Astrocyte of the cerebellum (primary cell): Measurements from ENCODE around the gene XPR1.

Experiments
- DNase-seq: peaks from one replicate; pipeline ENCODE4 v3.0.0-alpha.2; 2011; ENCODE audit warnings: low read depth
- H3K4me3 ChIP-seq: 2 replicates; pipeline ENCODE4 v1.5.1; 2011; ENCODE audit warnings: mild to moderate bottlenecking, low read depth, low read length, moderate library complexity
- CTCF ChIP-seq: IDR thresholded peaks from 2 replicates; pipeline ENCODE4 v1.5.1; 2012; ENCODE audit warnings: low read length, low read depth, moderate library complexity, mild to moderate bottlenecking; ENCODE audit errors: missing control alignments
- in situ Hi-C: cut with HindIII; loops from 2 replicates; pipeline ENCODE4 v1.10.0; 2017; ENCODE audit warnings: low sequenced_read_pairs

Gene XPR1

GRCh38 chr1:180917306-180918065 lies 285.7 kb downstream of the XPR1 start:
- no peak overlapping the region for H3K4me3 ChIP-seq
- TF ChIP-seq CTCF = no peak
- in situ Hi-C loops = loop anchor here (25.0 kb wide), 1 partner anchor 95 kb away; the partner anchor contains the start of gene STX6
- no peak for DNase-seq

DNA sequence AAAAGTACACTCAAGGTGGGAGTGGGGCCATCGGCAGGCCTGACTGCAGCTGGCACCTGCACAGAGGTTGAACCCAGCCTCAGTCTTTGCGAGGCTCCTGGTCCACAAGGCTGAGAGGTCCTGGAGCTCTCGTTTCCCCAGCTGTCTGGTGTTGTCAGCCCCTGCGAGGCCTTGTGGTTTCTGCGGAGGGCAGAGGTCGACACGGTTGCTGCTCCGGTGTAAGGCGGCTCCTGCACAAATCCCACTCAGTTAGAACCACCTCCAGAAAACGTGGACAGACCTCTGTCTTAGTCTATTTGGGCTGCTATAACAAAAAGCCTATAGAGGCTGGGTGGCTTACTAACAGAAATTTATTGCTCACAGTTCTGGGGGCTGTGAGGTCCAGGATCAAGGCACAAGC lies 286.7 kb downstream of the XPR1 start:
- TF ChIP-seq CTCF = no peak
- in situ Hi-C loops = loop anchor here (25.0 kb wide), 1 partner anchor 94 kb away; the partner anchor contains the start of gene STX6
- H3K4me3 ChIP-seq = no peak overlapping the region
- no peak for DNase-seq

DNA sequence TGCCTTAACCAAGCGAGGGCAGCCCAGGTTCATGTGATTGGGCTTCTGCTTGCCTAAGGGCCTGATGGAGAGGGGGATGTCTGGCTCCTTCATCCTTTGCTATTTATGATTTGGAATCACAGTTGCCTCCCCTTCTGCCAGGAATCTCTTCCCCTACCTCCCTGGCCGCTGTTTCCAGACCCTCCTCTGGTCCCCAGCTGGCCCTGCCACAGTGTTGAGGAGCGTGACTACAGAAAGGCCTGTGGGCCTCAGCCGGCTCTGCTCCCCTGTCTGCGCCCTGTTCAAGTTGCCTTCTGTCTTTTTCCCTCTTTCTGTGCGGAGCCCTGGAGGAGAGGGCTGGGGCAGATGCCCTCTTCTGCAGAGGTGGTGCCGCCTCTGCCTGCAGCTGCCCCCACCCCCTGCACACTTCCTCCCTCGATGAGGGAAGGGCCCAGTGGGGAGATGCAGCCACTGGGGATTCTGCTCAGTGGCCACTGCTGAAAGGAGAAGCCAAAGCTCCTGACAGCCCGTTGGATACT lies 287.4 kb downstream of the XPR1 start:
- TF ChIP-seq CTCF = no peak
- in situ Hi-C loops = loop anchor here (25.0 kb wide), 1 partner anchor 93 kb away; the partner anchor contains the start of gene STX6
- no peak overlapping the region for H3K4me3 ChIP-seq
- DNase-seq = no peak

DNA sequence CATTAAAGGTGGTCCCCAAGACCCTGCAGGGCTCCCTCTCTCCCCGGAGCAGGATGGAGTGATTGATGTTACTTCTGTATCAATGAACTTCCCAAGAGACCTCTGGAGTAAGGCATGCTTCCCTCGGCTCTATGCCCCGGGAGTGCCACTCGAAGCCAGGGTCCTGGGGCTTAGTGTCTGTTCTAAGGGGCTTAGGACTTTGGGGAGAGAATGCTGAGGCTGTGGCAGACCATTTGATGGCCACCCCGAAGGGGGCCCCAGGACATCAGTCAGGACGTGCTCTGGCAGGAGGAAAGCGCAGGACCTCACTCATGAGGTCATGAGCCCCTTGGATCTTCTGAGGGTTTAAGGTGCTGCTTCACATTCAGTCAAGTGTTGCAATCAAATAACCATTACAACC lies 288.4 kb downstream of the XPR1 start:
- no peak for TF ChIP-seq CTCF
- no peak overlapping the region for H3K4me3 ChIP-seq
- DNase-seq = no peak
- in situ Hi-C loops = loop anchor here (25.0 kb wide), 1 partner anchor 92 kb away; the partner anchor contains the start of gene STX6

DNA sequence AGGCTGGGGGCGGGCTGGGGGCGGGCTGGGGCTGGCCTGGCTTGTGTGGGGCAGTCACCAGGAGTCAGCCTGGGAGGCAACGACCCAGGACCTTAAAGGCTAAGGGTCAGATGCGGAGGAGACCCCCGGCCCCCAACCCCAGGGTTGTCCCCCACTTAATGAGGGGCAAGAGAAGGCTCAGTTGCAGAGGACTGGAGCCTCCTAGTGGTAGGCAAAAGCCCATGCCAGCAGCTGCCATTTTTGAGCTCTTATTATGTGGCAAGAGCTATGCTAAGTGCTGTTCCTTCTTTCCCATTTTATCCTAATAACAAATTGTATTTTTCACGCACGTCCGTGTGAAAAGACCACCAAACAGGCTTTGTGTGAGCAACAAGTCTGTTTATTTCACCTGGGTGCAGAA lies 288.9 kb downstream of the XPR1 start:
- no peak overlapping the region for H3K4me3 ChIP-seq
- in situ Hi-C loops = loop anchor here (25.0 kb wide), 1 partner anchor 92 kb away; the partner anchor contains the start of gene STX6
- DNase-seq = no peak
- TF ChIP-seq CTCF = peak; percentile 8

GRCh38 chr1:180921386-180921785 lies 289.6 kb downstream of the XPR1 start:
- TF ChIP-seq CTCF = no peak
- in situ Hi-C loops = loop anchor here (25.0 kb wide), 1 partner anchor 91 kb away; the partner anchor contains the start of gene STX6
- H3K4me3 ChIP-seq = no peak overlapping the region
- no peak for DNase-seq
